Cardiac fibroblast (primary cell): ENCODE data around the gene B4GALT5.

Source experiments
- DNase-seq, 2 donors: peaks; one replicate each; pipeline versions ENCODE4 v3.0.0 to v3.0.0-alpha.2; 2010; ENCODE audit warnings: low read depth in 2 of 2
- H3K4me3 ChIP-seq, 2 donors: replicated peaks in 1 of 2; 1 replicate in 1 of 2; 2 replicates in 1 of 2; pipeline ENCODE4 v1.5.1; 2011; ENCODE audit warnings: low read depth in 2 of 2, low read length in 2 of 2, mild to moderate bottlenecking in 2 of 2, moderate library complexity in 1 of 2
- CTCF ChIP-seq: IDR thresholded peaks from one replicate; pipeline ENCODE4 v1.5.1; 2011; ENCODE audit warnings: low read depth, mild to moderate bottlenecking, low read length, inconsistent platforms

B4GALT5 gene

DNA sequence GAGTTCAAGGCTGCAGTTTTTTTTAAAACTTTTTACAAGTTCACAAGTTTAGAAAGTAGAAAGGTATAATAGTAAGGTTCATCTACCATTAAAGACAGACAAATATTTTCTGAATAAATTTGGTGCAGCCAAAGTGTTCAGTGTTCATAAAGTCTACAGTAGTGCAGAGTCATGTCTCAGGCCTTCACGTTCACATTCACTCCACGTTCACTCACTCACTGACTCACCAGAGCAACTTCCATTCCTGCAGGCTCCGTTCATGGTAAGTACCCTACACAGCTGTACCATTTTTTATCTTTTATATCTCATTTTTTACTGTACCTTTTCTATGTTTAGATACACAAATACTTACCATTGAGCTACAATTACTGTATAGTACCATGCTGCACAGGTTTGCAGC is 67.6 kb downstream of the B4GALT5 start:
- DNase-seq, result peak in 1 of 2 donors; percentile 79
- H3K4me3 ChIP-seq, result no peak overlapping the region
- no peak for TF ChIP-seq CTCF

GRCh38 chr20:49644980-49645565 is 68.6 kb downstream of the B4GALT5 start:
- H3K4me3 ChIP-seq, result no peak overlapping the region
- no peak for TF ChIP-seq CTCF
- no peak for DNase-seq

GRCh38 chr20:49642816-49643215 is 70.9 kb downstream of the B4GALT5 start:
- TF ChIP-seq CTCF, result no peak
- no peak for DNase-seq
- no peak overlapping the region for H3K4me3 ChIP-seq

DNA sequence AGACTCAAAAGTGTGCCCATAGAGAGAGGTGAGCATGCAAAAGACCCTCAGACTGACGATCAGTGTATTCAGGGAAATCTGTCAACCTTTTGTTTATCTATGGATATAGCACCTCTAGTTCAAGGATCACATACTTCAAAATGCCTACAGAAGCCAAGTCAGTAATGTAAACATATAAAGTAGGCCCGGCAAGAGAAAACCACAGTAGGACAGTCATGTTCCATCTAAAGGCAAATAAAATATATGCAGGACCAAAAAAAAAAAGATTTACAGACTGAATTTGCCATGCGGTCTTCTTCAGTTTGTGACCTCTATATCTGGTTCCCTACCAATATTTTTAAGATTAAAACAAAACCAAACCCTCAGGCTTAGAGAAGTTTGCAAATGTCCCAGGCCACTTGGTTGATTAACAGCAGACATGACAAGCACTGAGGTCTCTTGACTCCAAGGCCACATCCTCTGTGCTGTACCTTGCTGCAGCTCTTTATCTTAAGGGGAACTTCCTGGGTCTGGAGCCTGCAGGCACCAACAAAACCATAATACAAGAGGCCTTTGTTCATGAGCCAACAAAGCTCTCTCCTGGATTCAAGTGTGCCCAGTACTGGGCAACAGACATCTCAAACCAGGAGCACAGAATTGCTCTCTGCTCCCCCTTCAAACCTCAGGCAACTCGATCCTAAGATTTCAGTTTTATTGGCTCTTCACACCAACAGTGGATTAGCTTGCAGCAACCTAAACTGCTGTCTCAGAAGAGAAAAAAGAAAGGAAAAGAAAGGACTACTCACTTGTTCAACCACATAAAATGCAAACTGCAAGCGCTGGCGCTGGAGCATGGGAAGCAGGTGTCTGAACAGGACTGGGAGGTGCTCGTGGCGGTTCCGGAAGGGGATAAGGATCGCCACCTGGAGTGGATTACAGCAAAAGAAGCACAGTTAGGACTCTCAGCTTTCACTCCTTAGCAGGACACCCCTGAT is 71.7 kb downstream of the B4GALT5 start:
- no peak for DNase-seq
- TF ChIP-seq CTCF, result no peak
- no peak overlapping the region for H3K4me3 ChIP-seq

DNA sequence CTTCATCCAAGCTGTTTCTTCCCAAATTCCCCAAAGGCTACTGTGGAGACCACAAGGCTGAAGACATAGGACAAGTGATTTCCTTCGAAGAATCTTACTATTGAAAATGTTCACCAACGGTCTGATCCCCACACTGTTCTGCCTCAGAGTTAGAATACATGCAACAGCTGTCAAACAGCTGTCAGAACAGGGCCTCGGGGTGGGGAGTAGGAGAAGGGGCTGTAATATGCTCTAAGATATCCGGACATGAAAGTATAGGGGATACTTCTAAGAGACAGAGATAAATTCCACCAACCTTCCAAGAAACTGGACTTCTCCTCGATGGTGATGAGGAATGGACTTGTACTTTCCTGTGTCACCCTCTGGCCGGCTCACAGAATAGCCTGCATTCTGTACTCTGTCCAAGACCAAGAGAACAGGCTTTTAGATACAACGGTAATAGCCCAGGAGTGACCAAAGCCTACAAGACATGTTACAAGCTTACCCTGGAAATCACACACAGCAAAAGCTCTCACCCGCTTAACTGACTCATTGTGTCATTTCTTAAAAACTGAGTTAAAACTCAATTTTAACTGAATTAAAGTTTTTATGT is 76.5 kb downstream of the B4GALT5 start:
- no peak overlapping the region for H3K4me3 ChIP-seq

DNA sequence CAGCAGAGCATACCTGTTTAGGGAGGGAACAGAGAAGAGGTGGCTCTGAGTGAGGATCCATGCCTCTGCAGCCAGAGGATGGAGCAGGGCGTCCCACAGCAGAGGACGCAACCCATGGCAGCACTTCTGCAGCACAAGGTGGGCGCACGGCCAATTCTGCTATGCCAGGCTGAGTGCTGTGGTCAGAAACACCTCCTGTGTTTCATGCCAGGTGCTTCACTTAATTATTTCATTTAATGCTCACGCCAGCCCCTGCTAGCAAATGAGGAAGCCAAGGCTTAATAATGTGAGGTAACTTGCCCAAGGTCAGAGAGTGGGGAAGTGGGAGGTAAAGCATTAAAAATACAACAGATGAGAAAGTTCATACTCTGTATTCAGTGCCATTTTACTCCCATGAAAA is 77.2 kb downstream of the B4GALT5 start:
- no peak for TF ChIP-seq CTCF
- DNase-seq, result no peak
- no peak overlapping the region for H3K4me3 ChIP-seq

More for the DNA sequence above, 76.5 kb downstream of the B4GALT5 start:
- no peak for TF ChIP-seq CTCF
- DNase-seq, result no peak
